ENCODE results near the gene OLFML2A. TPM values are rescaled to one million over a fixed set of nuclear protein-coding genes. Genes with fewer than 3 reads are reported as not detected.

OLFML2A gene
- total RNA-seq, 1 experiment from 2014 or later: 5.8 TPM

DNA sequence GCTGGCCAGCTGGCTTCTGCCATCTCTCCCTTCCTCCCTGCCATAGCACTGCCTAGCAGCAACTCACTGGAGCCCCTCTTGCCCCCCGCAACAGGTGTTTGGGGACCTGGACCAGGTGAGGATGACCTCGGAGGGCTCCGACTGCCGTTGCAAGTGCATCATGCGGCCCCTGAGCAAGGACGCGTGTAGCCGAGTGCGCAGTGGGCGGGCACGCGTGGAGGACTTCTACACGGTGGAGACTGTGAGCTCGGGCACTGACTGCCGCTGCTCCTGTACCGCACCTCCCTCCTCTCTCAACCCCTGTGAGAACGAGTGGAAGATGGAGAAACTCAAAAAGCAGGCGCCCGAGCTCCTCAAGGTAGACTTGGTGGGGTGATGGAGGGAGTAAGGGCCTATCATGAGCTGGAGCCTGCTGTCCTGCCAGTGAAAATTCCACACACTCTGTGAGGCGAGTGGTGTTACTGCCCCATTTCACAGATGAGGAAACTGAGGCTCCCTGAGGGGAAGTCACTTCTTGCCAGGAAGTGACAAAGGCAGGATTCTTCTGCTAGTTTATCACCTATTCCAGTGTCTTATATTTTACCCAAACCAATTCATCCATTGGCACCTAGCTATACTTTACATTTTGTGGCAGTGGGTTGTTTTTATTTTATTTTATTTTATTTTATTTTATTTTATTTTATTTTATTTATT, 10.1 kb downstream of the OLFML2A start:
- no CpG with 5 or more reads among the region's 20 CpGs for WGBS (ENCODE audit: extremely low coverage, insufficient read length, low lambda C conversion rate)
- H3K18ac ChIP-seq (ENCODE audit: insufficient read length, low read depth, low read length): no peak overlapping the region
- H3K4me1 ChIP-seq (ENCODE audit: insufficient read depth, low read length): no peaks in the 10 kb centered on the region
- no peak overlapping the region; the same call in 1 of the 2 replicates for H2BK15ac ChIP-seq (ENCODE audit: low read depth, low read length)
- no peaks in the 10 kb centered on the region for H3K27me3 ChIP-seq (ENCODE audit: insufficient read depth, low read length)
- H3K27ac Mint-ChIP-seq: peak overlapping the region in 1 of 3 experiments; percentile 52; a peak in 1 of 7 replicates
- no peak for DNase-seq
- no peaks in the 10 kb centered on the region for H3K79me1 ChIP-seq (ENCODE audit: insufficient read depth, low read depth, low read length, poor library complexity, severe bottlenecking)
- no peak overlapping the region for H3K9ac ChIP-seq (ENCODE audit: extremely low read depth, insufficient read length, low read length)
- H4K5ac ChIP-seq (ENCODE audit: insufficient read length, low read depth, low read length): no peak overlapping the region
- no peak overlapping the region for H3K56ac ChIP-seq (ENCODE audit: insufficient read length, low read depth, low read length)
- H3K4me2 ChIP-seq (ENCODE audit: insufficient read depth, insufficient read length, low read length): no peak overlapping the region
- no peaks in the 10 kb centered on the region for H3K9me3 Mint-ChIP-seq
- no peaks in the 10 kb centered on the region for H4K20me1 ChIP-seq (ENCODE audit: control insufficient read depth, insufficient read depth, insufficient read length)
- H3K23me2 ChIP-seq (ENCODE audit: insufficient read length, low read depth, low read length, poor library complexity, severe bottlenecking): no peaks in the 10 kb centered on the region
- no peak overlapping the region for H4K91ac ChIP-seq (ENCODE audit: insufficient read length, low read depth, low read length)
- H2BK12ac ChIP-seq (ENCODE audit: insufficient read length, low read depth, low read length): no peak overlapping the region
- no peak overlapping the region for H3T11ph ChIP-seq (ENCODE audit: low read length)
- no peak overlapping the region for H2AFZ ChIP-seq (ENCODE audit: low read length)
- no peak overlapping the region for H3K14ac ChIP-seq (ENCODE audit: insufficient read depth, low read length)
- peaks cover 0 to 3% of the 10 kb centered on the region in 2 experiments; a peak in 1 of 4 replicates for H3K4me1 Mint-ChIP-seq
- no peaks in the 10 kb centered on the region for H3K79me2 ChIP-seq (ENCODE audit: insufficient read depth, low read length)
- no peak overlapping the region for H4K8ac ChIP-seq (replicated peaks; ENCODE audit: insufficient read length, low read depth, low read length)
- no peaks in the 10 kb centered on the region for H3K36me3 Mint-ChIP-seq (ENCODE audit: insufficient read depth in 1 of 3, low read depth in 3 of 3)
- H2AK5ac ChIP-seq (ENCODE audit: insufficient read length, low read length): no peak overlapping the region
- H3K27me3 Mint-ChIP-seq (ENCODE audit: low read depth): no peaks in the 10 kb centered on the region
- no peak overlapping the region for H2BK120ac ChIP-seq (ENCODE audit: low read depth, low read length, poor library complexity, severe bottlenecking)
- H3K23ac ChIP-seq (ENCODE audit: insufficient read length, low read depth, low read length): no peak overlapping the region
- H3K27ac ChIP-seq (ENCODE audit: insufficient read length, low read depth, low read length): no peak overlapping the region
- H2BK5ac ChIP-seq (ENCODE audit: insufficient read length, low read length): no peak overlapping the region
- no peak overlapping the region for H2BK20ac ChIP-seq (ENCODE audit: low read depth, low read length, poor library complexity, severe bottlenecking)
- TF ChIP-seq, protein P1, sequence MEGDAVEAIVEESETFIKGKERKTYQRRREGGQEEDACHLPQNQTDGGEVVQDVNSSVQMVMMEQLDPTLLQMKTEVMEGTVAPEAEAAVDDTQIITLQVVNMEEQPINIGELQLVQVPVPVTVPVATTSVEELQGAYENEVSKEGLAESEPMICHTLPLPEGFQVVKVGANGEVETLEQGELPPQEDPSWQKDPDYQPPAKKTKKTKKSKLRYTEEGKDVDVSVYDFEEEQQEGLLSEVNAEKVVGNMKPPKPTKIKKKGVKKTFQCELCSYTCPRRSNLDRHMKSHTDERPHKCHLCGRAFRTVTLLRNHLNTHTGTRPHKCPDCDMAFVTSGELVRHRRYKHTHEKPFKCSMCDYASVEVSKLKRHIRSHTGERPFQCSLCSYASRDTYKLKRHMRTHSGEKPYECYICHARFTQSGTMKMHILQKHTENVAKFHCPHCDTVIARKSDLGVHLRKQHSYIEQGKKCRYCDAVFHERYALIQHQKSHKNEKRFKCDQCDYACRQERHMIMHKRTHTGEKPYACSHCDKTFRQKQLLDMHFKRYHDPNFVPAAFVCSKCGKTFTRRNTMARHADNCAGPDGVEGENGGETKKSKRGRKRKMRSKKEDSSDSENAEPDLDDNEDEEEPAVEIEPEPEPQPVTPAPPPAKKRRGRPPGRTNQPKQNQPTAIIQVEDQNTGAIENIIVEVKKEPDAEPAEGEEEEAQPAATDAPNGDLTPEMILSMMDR (conservative IDR thresholded peaks at IDR 0.05): no peak
- H3K9me3 ChIP-seq (ENCODE audit: control insufficient read depth, low read depth, low read length): no peaks in the 10 kb centered on the region
- no peak overlapping the region for H3K4ac ChIP-seq (ENCODE audit: low read depth, low read length)
- no peak overlapping the region for H3K4me3 Mint-ChIP-seq
